SK-N-SH (cell line): ENCODE measurements around the gene KLK2.

Experiments
- EP300 ChIP-seq, 2 experiments: IDR thresholded peaks; 2 replicates each; pipeline versions ENCODE4 v1.4.0 to v1.6.1; 2012; ENCODE audit warnings: borderline replicate concordance in 1 of 2, low read depth in 1 of 2, low read length in 1 of 2
- GATA2 ChIP-seq: sonication (generic); formaldehyde crosslinking; IDR thresholded peaks from 2 replicates; pipeline ENCODE4 v1.5.0; 2020; ENCODE audit warnings: mild to moderate bottlenecking, missing genetic modification reagents
- RCOR1 ChIP-seq: fragments of 150-350 bp; IDR thresholded peaks from 2 replicates; pipeline ENCODE4 v1.6.1; 2017; ENCODE audit warnings: antibody characterized with exemption, low read length
- TF ChIP-seq, protein P1 (sequence below): fragments of 200-600 bp; sonication (generic); IDR thresholded peaks from 2 replicates; pipeline ENCODE4 v1.6.1; 2017; ENCODE audit warnings: antibody characterized with exemption, mild to moderate bottlenecking, moderate library complexity

DNA sequence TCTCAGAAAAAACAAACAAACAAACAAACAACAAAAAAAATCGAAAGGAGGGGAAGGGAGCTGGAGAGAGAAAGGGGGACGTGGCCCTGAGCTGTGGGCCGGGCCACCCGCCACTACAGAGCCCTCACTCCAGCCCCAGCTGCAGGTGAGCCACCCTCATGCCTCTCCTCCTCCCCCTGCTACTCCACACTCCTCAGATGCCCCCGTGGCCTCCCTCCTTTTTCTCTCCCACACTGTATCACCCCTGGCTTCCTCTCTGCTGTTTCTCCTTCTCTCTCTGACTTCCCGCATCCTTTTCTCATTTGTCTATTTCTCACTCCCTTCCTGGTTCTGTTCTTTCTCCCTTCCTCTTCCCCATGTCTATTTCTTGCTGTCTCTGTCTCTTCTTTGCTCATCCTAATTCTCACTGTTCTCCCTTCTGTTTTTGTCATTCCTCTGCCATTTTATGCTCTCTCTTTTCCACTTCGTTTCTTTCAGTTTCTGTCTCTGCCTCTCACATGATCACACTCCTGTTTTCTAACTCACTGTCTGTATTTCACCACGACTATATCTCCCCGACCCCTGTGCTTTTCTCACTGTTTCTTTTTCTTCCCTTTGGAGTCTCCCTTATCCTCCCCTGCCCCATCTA, 2.7 kb downstream of the KLK2 start:
- TF ChIP-seq, protein P1, sequence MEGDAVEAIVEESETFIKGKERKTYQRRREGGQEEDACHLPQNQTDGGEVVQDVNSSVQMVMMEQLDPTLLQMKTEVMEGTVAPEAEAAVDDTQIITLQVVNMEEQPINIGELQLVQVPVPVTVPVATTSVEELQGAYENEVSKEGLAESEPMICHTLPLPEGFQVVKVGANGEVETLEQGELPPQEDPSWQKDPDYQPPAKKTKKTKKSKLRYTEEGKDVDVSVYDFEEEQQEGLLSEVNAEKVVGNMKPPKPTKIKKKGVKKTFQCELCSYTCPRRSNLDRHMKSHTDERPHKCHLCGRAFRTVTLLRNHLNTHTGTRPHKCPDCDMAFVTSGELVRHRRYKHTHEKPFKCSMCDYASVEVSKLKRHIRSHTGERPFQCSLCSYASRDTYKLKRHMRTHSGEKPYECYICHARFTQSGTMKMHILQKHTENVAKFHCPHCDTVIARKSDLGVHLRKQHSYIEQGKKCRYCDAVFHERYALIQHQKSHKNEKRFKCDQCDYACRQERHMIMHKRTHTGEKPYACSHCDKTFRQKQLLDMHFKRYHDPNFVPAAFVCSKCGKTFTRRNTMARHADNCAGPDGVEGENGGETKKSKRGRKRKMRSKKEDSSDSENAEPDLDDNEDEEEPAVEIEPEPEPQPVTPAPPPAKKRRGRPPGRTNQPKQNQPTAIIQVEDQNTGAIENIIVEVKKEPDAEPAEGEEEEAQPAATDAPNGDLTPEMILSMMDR = no peak
- no peak for TF ChIP-seq GATA2
- no peak for TF ChIP-seq EP300 (IDR thresholded peaks at IDR 0.05; ENCODE audit: borderline replicate concordance in 1 of 2, low read depth in 1 of 2, low read length in 1 of 2)
- TF ChIP-seq RCOR1 = no peak
